Amygdala (tissue), 56 donors: Measurements from ENCODE around the gene NFIA.

Experiments
- DNase-seq, 56 donors: peaks; one replicate each; lab custom pipeline; 2025; lab: John Stamatoyannopoulos, UW

NFIA gene

DNA sequence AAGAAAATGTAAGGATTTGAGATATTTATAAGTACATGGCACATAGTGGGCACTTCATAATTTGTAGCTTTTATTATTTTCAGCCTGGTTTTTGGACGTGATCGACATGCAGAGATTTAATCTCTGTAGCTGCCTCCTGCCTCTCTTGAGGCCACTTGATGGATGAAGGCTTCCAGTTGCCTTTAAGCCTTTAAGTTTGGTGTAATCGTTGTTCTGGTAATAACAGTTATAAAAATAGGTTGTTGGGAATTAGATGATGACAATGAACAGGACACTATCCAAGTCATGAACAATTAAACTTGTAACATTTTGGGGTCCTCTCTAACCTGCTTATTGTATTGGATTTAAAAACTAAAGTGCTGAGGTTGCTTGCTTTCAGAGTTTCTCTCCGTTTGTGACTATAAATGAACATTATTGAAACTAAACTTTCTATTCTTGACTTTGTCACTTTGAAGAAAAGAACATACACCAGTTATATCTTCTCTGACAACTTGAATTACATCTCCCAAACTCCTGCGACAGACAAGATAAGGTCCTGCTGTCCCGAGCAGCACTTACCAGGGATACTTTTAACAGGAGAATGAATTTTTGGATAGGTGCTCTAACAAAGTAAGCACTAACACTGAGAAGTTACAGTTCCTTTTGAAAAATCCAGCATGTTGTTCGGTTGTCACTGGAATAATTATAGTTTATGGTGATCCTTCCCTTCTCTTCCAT lies 295.0 kb downstream of the NFIA start:
- no peak for DNase-seq

DNA sequence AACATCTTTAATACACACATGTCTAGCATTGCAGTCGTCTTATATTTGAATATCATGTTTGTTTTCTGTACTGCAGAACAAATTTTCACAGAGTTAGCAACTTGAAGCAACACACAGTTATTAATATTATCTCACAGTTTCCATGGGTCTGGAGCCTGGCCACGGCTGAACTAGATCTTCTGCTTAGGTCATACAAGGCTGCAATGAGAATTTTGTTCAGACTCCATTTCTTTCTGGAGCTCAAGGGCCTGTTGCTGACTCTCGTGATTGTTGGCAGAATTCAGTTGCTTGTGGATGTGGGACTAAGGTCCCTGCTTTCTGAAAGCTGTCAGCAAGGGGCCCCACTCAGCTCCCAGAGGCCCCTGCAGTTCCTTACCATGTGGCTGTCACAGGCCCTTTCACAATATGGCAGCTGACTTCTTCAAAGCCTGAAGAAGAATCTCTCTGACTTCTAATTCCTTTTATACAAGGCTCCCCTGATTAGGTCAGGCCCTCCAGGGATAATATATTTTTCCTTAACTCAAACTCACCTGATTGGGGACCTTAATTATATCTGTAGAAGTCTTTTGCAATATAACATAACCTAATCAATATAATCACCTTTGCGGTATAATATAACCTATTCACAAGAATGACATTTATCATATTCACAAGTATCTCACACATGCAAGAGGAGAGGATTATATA lies 296.3 kb downstream of the NFIA start:
- DNase-seq, result no peak

DNA sequence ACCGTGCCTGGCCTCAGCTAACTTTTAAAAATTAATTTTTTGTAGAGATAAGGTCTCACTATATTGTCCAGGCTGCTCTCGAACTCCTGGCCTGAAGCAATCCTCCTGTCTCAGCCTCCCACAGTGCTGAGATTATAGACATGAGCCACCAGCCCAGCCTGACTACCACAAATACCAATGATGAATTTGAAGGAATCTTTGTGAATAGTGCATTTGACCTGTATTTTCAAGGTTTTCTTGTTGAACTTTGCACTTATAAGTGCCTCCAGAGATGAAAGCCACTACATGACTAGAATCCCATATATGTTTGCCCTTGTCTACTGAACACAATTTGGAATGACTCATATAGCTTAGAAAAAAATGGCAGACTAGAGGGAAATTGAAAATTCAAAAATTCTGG lies 297.3 kb downstream of the NFIA start:
- no peak for DNase-seq

DNA sequence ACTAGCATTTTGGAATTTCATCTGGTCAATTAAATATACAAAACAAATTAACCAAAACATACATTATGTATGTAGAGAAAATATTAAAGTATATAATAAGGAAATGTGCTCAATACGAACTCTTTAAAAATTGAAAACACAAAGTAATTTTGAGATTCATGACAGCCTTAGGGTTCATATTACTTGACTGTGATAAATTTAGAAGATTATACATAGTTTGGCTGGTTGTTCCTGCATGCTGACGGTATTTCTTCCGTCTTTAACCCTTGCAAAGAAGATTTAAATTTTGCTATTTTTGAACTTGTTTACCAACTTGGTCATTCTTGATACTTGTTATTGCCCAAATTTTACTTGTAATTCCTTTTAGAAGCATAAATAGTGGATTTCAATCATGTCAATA lies 298.2 kb downstream of the NFIA start:
- no peak for DNase-seq

DNA sequence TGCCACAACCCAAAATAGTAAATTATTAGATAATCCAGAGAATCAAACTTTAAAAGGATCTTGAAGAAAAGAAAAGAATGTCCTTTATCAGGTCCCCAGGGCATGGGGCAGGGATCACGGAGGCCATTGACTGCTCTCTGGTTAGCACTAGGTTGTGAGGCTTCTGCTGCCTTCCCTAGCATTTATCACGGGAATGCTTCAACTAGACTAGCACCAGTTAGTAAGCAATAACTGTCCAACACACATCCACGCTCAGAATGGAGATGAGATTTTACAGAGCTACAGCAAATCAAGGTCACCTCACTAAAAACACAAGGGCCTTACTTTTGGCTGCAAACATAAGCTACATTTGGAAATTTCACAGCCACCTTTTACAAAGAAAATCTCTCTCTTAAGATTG lies 304.0 kb downstream of the NFIA start:
- no peak for DNase-seq

DNA sequence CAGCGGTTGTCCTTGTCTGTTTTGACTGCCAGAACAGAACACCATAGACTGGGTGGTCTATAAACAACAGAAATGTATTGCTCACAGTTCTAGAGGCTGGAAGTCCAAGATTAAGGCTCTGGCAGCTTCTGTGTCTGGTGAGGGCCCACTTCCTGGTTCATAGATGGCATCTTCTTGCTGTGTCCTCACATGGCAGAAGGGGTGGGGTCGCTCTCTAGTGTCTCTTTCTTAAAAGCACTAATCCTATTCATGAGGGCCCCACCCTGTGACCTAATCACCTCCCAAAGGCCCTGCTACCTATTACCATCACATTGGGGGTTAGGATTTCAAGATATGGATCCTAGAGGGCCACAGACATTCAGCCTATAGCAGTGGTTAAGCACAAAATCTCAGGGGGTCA lies 304.4 kb downstream of the NFIA start:
- no peak for DNase-seq

DNA sequence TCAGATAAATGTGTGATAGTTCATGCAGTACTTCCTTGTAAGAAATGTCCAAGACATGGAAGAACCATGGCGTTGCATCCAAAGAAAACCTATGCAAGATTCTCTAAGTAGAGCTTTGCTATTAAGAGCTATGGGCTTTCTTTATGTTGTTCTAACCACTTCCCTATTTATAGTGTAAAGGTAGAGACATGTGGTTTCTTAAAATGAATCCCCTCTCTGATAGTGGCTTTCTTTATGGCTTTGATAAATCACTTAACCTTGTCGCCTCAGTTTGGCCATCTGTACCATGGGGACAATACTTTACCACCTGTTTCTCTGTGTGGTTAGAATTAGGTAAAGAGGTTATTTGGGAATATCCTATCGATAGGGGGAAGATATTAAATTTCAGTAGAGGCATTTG lies 305.5 kb downstream of the NFIA start:
- no peak for DNase-seq

DNA sequence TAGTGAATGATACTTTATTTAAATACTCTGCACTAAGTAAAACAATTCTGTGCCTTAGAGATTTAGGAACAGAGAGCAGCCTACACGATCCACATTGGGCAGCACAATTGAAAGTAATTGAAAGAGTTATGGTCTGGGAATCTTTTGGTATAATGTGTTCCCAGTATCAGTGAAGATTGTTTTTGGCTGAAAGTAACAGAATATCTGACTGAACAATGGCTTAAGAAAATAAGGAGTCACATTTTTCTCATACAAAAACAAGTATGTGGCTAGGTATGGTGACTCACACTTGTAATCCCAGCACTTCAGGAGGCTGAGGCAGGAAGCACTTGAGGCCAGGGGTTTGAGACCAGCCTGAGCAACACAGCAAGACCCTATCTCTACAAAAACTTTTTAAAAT lies 306.2 kb downstream of the NFIA start:
- no peak for DNase-seq

DNA sequence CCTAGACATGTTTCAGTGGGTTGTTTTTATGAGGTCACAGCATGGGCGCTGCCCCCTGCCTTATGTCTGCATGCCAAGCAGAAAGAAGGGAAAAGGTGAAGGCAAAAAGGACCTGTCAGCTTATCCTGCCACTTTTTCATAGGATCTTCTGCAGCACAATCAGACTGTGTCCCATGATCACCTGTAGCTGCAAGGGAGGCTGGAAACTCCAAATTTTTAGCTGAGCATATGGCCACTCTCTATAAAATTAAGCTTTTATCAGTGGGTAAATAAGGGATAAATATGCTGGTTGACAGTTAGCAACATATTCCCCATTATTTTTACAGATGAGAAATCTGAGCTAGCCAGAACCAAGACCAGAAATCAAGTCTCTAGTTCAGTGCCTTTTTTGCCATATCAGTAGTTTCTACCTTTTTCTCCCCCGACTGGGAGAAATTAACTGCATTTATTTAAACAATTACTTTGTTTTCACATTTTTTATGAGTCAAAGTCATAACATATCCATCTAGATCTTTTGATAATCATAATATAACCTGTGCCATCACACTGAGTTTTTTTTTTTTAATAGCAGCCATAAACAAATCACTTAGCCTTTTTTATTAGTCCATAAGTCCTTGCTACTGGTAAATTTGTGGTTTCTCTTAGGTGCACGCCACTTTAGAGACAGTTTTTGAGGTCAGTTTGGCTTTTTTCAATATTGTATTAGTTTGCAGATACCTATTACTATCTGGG lies 307.0 kb downstream of the NFIA start:
- no peak for DNase-seq

DNA sequence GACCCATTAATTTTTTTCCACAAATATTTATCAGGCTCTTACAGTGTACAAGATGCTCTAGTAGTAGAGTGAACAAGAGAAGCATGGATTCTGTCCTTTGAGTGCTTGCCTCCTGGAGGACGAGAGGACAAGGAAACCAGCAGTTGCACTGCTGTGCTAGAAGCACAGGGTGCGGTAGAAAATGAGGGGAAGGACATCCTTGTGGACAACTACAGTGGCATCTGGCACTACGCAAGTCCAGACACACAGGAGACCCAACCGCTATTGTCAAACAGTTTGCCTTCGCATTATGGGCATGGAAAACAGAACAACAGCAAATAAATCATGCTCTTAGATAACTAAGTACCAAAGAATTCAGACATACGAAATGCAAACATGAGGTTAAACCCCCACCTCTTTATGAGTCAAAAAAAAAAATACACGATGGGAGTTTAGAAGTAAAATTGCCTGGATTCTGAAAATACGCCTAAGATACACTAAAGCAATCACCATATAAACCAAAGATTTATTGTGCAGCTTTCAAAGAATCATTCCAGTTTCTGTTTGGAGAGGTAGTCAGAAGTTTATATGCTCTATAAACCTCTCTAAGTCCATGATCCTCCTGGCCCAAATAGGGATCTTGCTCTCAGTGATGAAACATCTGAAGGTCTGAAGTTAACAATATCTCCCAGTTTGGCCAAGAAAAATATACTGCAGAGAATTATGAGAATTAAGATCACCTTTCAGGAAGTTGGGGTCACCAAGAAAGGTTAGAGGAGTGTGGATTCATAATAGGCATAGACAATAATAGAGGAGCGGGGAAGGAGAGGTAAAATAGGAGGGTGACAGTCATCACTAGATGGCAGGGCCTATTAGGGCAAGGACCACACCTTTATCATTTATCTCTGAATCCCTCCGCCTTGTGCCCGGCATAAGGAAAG lies 307.8 kb downstream of the NFIA start:
- no peak for DNase-seq

DNA sequence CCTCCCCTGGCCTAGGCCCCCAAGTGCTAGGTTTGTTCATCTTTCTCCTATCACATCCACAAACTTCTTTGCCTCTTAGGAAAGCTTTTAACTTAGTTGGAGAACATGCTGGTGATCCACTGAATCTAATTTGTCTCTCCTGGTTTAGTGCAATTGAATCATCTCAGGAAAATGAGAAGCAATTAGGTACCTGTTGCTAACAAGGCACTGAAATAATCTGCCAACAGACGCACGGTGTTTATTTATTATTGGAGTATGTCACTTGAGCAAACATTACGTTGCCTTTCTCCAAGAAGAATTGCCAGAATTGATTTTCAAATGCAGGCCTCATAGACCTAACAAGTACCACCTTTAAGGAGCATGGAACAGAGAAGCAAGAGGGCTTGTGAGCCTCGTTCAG lies 309.4 kb downstream of the NFIA start:
- DNase-seq, result no peak

DNA sequence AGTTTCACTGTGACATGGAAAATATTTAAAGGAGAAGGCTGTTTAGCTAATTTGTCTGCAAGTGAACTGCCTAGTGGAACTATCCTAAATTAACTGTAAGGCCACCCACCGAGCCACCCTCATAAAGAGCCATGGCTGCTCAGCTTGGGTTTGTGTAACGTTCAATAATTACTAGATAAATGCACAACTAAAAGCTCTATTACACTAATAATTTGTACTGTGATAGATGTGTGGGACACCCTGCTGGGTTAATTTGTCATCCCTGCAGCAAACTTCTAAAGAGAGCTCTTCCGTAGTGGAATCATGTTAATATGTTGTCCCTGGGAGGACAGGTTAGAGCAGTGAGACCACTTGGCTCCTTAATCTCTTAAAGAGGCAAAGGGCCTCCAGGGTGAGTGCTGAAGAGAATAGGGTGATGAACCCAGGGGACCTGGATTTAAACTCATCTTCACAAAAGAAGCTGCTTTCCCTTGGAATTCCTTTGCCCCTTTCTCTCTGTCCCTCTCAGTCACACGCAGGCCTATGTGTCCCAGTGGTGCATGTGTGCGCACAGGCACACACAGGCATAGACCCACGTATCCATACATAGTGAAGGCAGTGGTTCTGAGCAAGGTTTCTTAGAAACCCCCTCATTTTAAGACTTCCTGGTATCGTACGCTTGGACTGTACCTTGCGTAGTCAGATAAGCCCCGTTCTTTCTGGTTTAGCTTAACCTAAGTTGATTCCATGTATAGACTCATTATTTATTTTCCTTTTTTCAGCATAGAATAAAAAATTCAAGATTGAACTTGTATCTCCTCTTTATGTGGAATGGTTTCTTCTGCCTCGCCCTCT lies 310.3 kb downstream of the NFIA start:
- DNase-seq, result no peak

DNA sequence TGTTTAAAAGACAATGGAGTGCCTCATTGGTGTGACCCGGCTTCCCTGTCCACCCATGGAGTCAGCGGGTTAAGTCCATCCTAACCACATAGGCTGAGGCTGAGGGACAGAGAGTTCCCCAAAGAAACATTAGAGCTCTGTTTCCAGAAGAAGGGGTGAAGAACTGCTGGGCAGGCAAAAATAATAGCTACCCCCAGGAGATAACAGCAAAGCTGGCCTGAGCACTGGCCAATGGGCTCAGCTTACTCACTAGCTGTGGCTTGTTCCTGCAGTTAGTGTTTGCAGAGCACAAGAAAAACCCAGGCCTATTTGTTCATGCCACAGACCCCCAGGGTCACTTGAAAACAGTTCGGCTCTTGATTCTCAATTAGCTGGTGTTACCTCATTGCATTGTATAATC lies 311.2 kb downstream of the NFIA start:
- no peak for DNase-seq

DNA sequence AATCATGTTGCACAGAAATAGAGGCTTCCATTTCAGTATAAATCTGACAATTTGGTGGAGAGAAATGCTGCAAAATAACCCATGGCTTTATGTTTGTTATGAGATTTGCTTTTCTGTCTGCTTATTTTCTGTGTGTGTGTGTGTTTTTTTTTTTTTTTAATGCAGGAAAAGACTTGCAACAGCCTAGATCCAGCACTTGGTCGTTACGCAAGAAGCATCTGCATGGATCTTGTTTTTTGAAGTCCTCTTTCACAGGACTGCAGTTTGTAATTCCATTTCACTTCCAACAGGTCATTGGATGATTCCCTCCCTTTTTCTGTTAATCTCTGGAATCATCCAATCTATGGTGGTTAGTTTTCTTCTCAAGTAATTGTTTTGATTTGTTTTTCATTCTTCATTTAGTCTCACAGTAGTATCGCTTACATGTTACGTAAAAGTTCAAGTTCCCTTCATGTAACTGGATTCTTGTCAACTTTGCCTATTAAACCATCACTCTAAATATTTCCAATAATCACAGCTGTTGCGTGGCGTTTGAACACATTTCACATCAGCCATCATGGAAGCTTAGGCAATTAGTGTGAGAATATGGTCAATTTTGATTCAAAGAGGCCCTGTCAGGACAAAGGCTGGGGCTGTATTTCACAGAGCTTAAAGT lies 312.9 kb downstream of the NFIA start:
- DNase-seq, result no peak

DNA sequence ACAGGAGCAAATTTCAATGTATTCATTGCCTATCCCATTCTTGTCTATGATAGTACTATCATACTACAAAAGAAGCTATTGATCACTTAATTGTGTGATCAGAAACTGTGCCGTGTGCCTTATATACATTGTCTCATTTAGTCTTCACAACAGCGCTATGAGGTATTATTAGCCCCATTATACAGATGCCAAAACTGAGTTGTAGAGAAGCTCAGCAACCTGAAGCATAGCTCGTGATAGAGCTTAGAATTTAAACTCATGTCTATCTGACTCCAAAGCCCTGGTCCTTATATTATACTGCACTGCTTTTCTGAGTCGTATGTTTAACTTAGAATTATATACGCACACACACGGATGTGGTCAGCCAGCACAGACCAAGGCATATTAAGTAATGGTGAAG lies 315.1 kb downstream of the NFIA start:
- no peak for DNase-seq

DNA sequence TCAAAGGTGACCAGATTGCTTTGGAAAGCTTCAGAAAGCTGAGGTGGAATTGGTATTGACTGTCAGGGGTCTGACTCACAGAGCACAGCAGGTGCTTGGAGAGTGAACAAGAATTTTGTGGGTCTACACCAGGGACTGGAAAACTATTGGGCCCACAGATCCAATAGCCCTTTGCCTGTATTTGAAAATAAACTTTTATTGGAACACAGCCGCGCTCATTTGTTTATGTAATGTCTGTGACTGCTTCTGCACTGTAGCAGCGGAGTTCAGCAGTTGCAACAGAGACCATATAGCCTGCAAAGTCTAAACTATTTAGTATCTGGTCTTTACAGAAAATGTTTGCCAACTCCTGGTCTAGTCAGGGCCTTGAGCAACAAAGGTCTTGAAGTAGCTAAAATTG lies 315.6 kb downstream of the NFIA start:
- DNase-seq, result no peak

DNA sequence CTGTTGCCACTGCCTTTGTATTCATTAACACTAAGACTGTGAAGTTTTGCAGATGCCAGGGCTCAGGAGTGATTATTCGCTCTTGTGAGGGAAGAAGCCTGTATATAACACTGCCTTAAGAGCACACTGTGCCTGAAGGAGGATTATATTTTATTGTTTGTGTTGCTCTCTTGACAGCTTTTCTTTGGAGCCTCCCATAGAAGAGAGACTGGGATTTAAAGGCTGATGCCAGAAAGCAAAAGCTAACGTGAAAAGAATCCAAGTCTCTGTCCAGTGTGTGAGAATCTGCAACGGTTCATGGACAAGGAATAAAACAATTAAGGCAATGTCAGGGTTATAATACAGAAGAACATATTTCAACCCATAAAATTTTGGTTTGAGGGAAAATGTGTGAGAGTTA lies 316.8 kb downstream of the NFIA start:
- DNase-seq, result no peak

DNA sequence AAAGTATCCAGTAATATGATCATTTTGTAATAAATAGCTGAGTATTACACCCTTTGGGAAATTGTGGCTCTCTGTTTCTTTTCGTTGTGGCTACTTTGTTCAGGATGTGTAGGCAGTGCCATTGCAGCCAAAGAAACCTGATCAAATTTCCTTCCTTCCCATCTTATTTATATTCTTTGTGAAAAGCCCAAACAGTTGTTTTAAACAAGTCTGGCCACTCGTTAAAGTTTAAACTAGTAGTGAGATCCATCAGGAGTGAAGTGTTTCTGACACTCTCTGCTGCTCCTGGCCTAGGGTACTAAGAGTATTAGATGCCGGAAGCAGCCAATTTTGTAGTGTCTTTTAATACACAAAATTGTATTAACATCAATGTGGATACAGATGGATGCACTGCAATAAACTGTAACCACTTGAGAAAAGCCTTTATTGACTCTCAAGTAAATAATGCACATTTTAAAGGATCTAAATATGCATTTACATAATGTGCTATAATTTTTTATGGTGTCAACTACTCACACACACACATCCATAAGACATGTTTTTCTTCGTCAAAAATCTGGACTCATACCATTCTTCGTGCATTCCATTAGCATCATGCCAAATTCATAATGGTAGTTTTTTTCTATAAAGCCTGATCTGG lies 317.9 kb downstream of the NFIA start:
- no peak for DNase-seq

DNA sequence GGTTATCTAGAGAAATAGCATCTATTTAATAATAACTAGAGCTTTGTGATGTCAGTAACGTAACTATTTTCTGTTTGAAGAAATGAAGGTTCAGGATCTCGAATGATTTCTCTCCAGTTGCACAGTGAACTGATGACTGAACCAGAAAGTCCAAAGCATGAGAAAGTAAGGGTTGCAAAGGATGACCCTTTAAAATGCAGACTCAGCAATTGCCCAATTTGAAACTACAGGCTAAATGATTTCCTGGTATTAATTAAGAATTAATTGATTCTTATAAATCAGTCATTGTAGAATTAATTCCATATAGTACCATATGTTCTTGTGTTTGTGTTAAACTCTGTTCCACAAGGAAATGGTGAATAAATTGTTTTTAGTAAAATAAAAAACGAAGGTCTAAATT lies 318.6 kb downstream of the NFIA start:
- DNase-seq, result no peak
